Anterior cingulate cortex (tissue), 58 donors: Measurements from ENCODE around the gene KITLG.
"Not testable (repeated sequence)": the region's sequence is repeated elsewhere in the genome, so short reads cannot be mapped to it uniquely, and the experiment has no call there.

ENCODE experiments used
- DNase-seq, 58 donors: peaks; one replicate each; lab custom pipeline; 2025; lab: John Stamatoyannopoulos, UW

KITLG gene

GRCh38 chr12:88501972-88502938 is 78.0 kb downstream of the KITLG start:
- DNase-seq: no peak

GRCh38 chr12:88496891-88497371 is 83.3 kb downstream of the KITLG start:
- DNase-seq: peak in 10 of 58 donors; percentile 2 to 67 (median 15)

GRCh38 chr12:88496429-88496828 is 83.8 kb downstream of the KITLG start:
- no peak for DNase-seq

GRCh38 chr12:88495031-88495430 is 85.2 kb downstream of the KITLG start:
- no peak for DNase-seq

- DNase-seq: no peak
These were observed 85.8 kb downstream of the KITLG start for GRCh38 chr12:88494520-88494919.

GRCh38 chr12:88493636-88494035 is 86.6 kb downstream of the KITLG start:
- DNase-seq: no peak

GRCh38 chr12:88490425-88490824 is 89.8 kb downstream of the KITLG start:
- no peak for DNase-seq

GRCh38 chr12:88472775-88473174 is 107.5 kb downstream of the KITLG start:
- DNase-seq: no peak

- DNase-seq: no peak
These were observed 108.0 kb downstream of the KITLG start for GRCh38 chr12:88472248-88472647.

GRCh38 chr12:88471331-88472045 is 108.8 kb downstream of the KITLG start:
- DNase-seq: peak in 12 of 58 donors; percentile 2 to 56 (median 16)

- DNase-seq: no peak
These were observed 111.1 kb downstream of the KITLG start for GRCh38 chr12:88469154-88469553.

- no peak for DNase-seq
These were observed 111.7 kb downstream of the KITLG start for GRCh38 chr12:88468581-88468980.

GRCh38 chr12:88466708-88467107 is 113.6 kb downstream of the KITLG start:
- DNase-seq: not testable (repeated sequence)

- DNase-seq: no peak
These were observed 121.9 kb downstream of the KITLG start for GRCh38 chr12:88458327-88458726.

- DNase-seq: no peak
These were observed 126.9 kb downstream of the KITLG start for GRCh38 chr12:88453323-88453722.

- DNase-seq: no peak
These were observed 129.1 kb downstream of the KITLG start for GRCh38 chr12:88451205-88451604.

GRCh38 chr12:88450136-88450535 is 130.1 kb downstream of the KITLG start:
- no peak for DNase-seq

- no peak for DNase-seq
These were observed 131.8 kb downstream of the KITLG start for GRCh38 chr12:88448337-88448915.

GRCh38 chr12:88445705-88446394 is 134.4 kb downstream of the KITLG start:
- DNase-seq: no peak

GRCh38 chr12:88444481-88444880 is 135.8 kb downstream of the KITLG start:
- no peak for DNase-seq
